DND-41 (cell line): ENCODE data around the gene GPR151.

Experiments used
- ATAC-seq: fragments of 200-7000 bp; cut with Tn5 transposase; 3 replicates; pipeline ENCODE4 v1.9.1; 2021; ENCODE audit warnings: low read depth; ENCODE audit not compliant: insufficient read depth
- DNase-seq: peaks from one replicate; pipeline ENCODE4 v3.0.0-alpha.2; 2020
- H2AFZ ChIP-seq: 2 replicates; pipeline ENCODE4 v1.6.0; 2012; ENCODE audit warnings: low read depth, low read length
- H3K27ac ChIP-seq: 2 replicates; pipeline ENCODE4 v1.5.1; 2012; ENCODE audit warnings: low read length, inconsistent platforms
- H3K27me3 ChIP-seq: fragments of 200-600 bp; sonication (generic); 2 replicates; pipeline ENCODE4 v1.6.0; 2012; ENCODE audit warnings: low read length, mild to moderate bottlenecking, inconsistent platforms; ENCODE audit not compliant: insufficient read depth, poor library complexity
- H3K36me3 ChIP-seq: 2 replicates; pipeline ENCODE4 v1.5.1; 2012; ENCODE audit warnings: low read length, inconsistent platforms; ENCODE audit not compliant: insufficient read depth
- H3K4me1 ChIP-seq: 2 replicates; pipeline ENCODE4 v1.5.1; 2012; ENCODE audit warnings: mild to moderate bottlenecking, low read length; ENCODE audit not compliant: insufficient read depth
- H3K4me2 ChIP-seq: 2 replicates; pipeline ENCODE4 v1.6.0; 2012; ENCODE audit warnings: mild to moderate bottlenecking, moderate library complexity, low read length, inconsistent platforms; ENCODE audit not compliant: insufficient read depth
- H3K4me3 ChIP-seq, 2 experiments: fragments of 200-600 bp in 1 of 2; shearing (Covaris generic) in 1 of 2; 2 replicates each; pipeline ENCODE4 v1.5.1; 2012 to 2016; ENCODE audit warnings: inconsistent platforms in 2 of 2, low read length in 2 of 2, mild to moderate bottlenecking in 2 of 2, low read depth in 1 of 2, moderate library complexity in 1 of 2
- H3K79me2 ChIP-seq: 2 replicates; pipeline ENCODE4 v1.6.0; 2012; ENCODE audit warnings: low read length, inconsistent platforms; ENCODE audit not compliant: insufficient read depth
- H3K9ac ChIP-seq: 2 replicates; pipeline ENCODE4 v1.6.0; 2012; ENCODE audit warnings: low read depth, mild to moderate bottlenecking, inconsistent platforms, low read length, moderate library complexity
- H3K9me3 ChIP-seq: 2 replicates; pipeline ENCODE4 v1.5.1; 2012; ENCODE audit warnings: low read length, moderate library complexity, mild to moderate bottlenecking, inconsistent platforms; ENCODE audit not compliant: insufficient read depth, severe bottlenecking
- H4K20me1 ChIP-seq: 2 replicates; pipeline ENCODE4 v1.6.0; 2012; ENCODE audit warnings: low read length; ENCODE audit not compliant: insufficient read depth
- CTCF ChIP-seq: IDR thresholded peaks from 2 replicates; pipeline ENCODE4 v1.5.1; 2012; ENCODE audit warnings: borderline replicate concordance, low read length, moderate library complexity, mild to moderate bottlenecking; ENCODE audit not compliant: poor library complexity, severe bottlenecking; ENCODE audit errors: extremely low read depth
- EZH2 ChIP-seq: IDR thresholded peaks from 3 replicates; pipeline ENCODE4 v1.6.1; 2012; ENCODE audit warnings: borderline replicate concordance, low read depth, mild to moderate bottlenecking, moderate library complexity, low read length, inconsistent platforms; ENCODE audit not compliant: severe bottlenecking

Gene GPR151

GRCh38 chr5:146499680-146500079 lies 16.3 kb downstream of the GPR151 start:
- H3K4me2 ChIP-seq: no peak overlapping the region
- no peak overlapping the region for H3K9ac ChIP-seq
- DNase-seq (no peak), ATAC-seq (no peak)
- no peak for TF ChIP-seq EZH2
- TF ChIP-seq CTCF: no peak
- H3K27ac ChIP-seq: no peak overlapping the region
- no peaks in the 10 kb centered on the region for H3K27me3 ChIP-seq
- H3K36me3 ChIP-seq: peaks cover 66% of the 10 kb centered on the region
- H4K20me1 ChIP-seq: peaks cover 14% of the 10 kb centered on the region; the same call in 1 of the 2 replicates
- no peaks in the 10 kb centered on the region for H3K4me1 ChIP-seq
- H3K9me3 ChIP-seq: no peaks in the 10 kb centered on the region
- peaks cover 10% of the 10 kb centered on the region; the same call in 1 of the 2 replicates for H3K79me2 ChIP-seq
- no peak overlapping the region for H3K4me3 ChIP-seq
- H2AFZ ChIP-seq: no peak overlapping the region

GRCh38 chr5:146494656-146495055 lies 21.3 kb downstream of the GPR151 start:
- Histone ChIP-seq H4K20me1 (peaks cover 11% of the 10 kb centered on the region; the same call in 1 of the 2 replicates), H3K9me3 (no peaks in the 10 kb centered on the region), H3K79me2 (peaks cover 4% of the 10 kb centered on the region; the same call in 1 of the 2 replicates), H2AFZ (no peak overlapping the region), H3K4me1 (no peaks in the 10 kb centered on the region), H3K27me3 (no peaks in the 10 kb centered on the region), H3K9ac (no peak overlapping the region), H3K4me2 (no peak overlapping the region), H3K27ac (no peak overlapping the region), H3K4me3 (no peak overlapping the region), H3K36me3 (peaks cover 66% of the 10 kb centered on the region)
- DNase-seq (no peak), ATAC-seq (no peak)
- TF ChIP-seq EZH2 (no peak), CTCF (no peak)

GRCh38 chr5:146490089-146490843 lies 25.7 kb downstream of the GPR151 start:
- H4K20me1 ChIP-seq: no peaks in the 10 kb centered on the region
- H2AFZ ChIP-seq: no peak overlapping the region
- H3K36me3 ChIP-seq: peaks cover 70% of the 10 kb centered on the region
- ATAC-seq (no peak), DNase-seq (no peak)
- no peak overlapping the region for H3K9ac ChIP-seq
- H3K4me1 ChIP-seq: no peaks in the 10 kb centered on the region
- no peaks in the 10 kb centered on the region for H3K9me3 ChIP-seq
- H3K27ac ChIP-seq: no peak overlapping the region
- no peaks in the 10 kb centered on the region for H3K79me2 ChIP-seq
- no peak overlapping the region for H3K4me3 ChIP-seq
- TF ChIP-seq CTCF (no peak), EZH2 (no peak)
- H3K4me2 ChIP-seq: no peak overlapping the region
- H3K27me3 ChIP-seq: no peaks in the 10 kb centered on the region
